ENCODE data around the gene COPG1. TPM values are rescaled to one million over a fixed set of nuclear protein-coding genes. Genes with fewer than 3 reads are reported as not detected.

COPG1 gene
- total and polyA plus RNA-seq, 10 of the 15 experiments (the other 5 are each of a cell fraction or from before 2014, with no cell fraction given), result 54.8 to 143 (median 91.2) TPM

GRCh38 chr3:129266651-129267050, 17.2 kb downstream of the COPG1 start:
- no peak overlapping the region for H2AFZ ChIP-seq (ENCODE audit: control insufficient read depth, low read depth, low read length)
- DNase-seq (ENCODE audit: low read depth, low spot score) (no peak), ATAC-seq (no peak), FAIRE-seq (no peak)
- 98% methylated on average over 4 of the region's 4 CpGs for WGBS (ENCODE audit: insufficient coverage, insufficient replicate concordance, low lambda C conversion rate, missing lambda C conversion rate)
- H3K36me3 ChIP-seq (ENCODE audit: control insufficient read depth in 2 of 2, insufficient read depth in 2 of 2, low read length in 1 of 2), result peaks cover 21 to 56% of the 10 kb centered on the region in 2 experiments
- no TSS peak for BruUV-seq (replicated peaks)
- intact Hi-C loops (cut with micrococcal nuclease; ENCODE audit: unreplicated experiment), result no loop called here
- in situ Hi-C loops (cut with MboI), result no loop called here
- H3K27me3 ChIP-seq (replicated peaks in 1 of 2; ENCODE audit: control insufficient read depth in 2 of 2, insufficient read depth in 2 of 2, low read length in 1 of 2), result no peaks in the 10 kb centered on the region
- no peaks in the 10 kb centered on the region for H3K79me2 ChIP-seq (ENCODE audit: control insufficient read depth, insufficient read depth, low read length)
- peaks cover 3% of the 10 kb centered on the region; the same call in 1 of the 2 replicates for H4K20me1 ChIP-seq (ENCODE audit: control insufficient read depth, insufficient read depth)
- H3K4me1 ChIP-seq (ENCODE audit: control insufficient read depth, insufficient read depth, low read length), result no peaks in the 10 kb centered on the region
- no peak overlapping the region for H3K4me2 ChIP-seq (ENCODE audit: control insufficient read depth, insufficient read depth)
- TF ChIP-seq YY1 (IDR thresholded peaks at IDR 0.05; ENCODE audit: low read depth, low read length) (no peak), SP1 (IDR thresholded peaks at IDR 0.05; ENCODE audit: low read depth, low read length) (no peak), CHD2 (IDR thresholded peaks at IDR 0.05; ENCODE audit: borderline replicate concordance, low read depth, low read length) (no peak), POU2F2 (IDR thresholded peaks at IDR 0.05; ENCODE audit: borderline replicate concordance, low read depth, low read length) (no peak), HDAC2 (IDR thresholded peaks at IDR 0.05) (no peak), TCF12 (IDR thresholded peaks at IDR 0.05; ENCODE audit: low read depth, low read length) (no peak), RB1 (IDR thresholded peaks at IDR 0.05; ENCODE audit: borderline replicate concordance) (no peak), CEBPZ (IDR thresholded peaks at IDR 0.05; ENCODE audit: low read depth, low read length) (no peak), SMARCA5 (IDR thresholded peaks at IDR 0.05) (no peak), SMAD5 (IDR thresholded peaks at IDR 0.05; ENCODE audit: low read depth) (no peak), ZBTB40 (IDR thresholded peaks at IDR 0.05; ENCODE audit: borderline replicate concordance) (no peak), CHD4 (IDR thresholded peaks at IDR 0.05) (no peak), JUNB (IDR thresholded peaks at IDR 0.05) (no peak), RELB (IDR thresholded peaks at IDR 0.05; ENCODE audit: low read depth) (no peak), STAT1 (conservative IDR thresholded peaks at IDR 0.05) (no peak), MYC (IDR thresholded peaks at IDR 0.05; ENCODE audit: insufficient read depth, insufficient read length, insufficient replicate concordance, low read length, severe bottlenecking) (no peak), SUPT20H (IDR thresholded peaks at IDR 0.05; ENCODE audit: borderline replicate concordance, control insufficient read depth, low read depth, low read length) (no peak)
- SMC1A ChIA-PET (ENCODE audit: uncharacterized antibody, unreplicated experiment), result interaction anchor here (0.7 to 1.1 kb wide), 2 partner anchors 20 to 71 kb away, joined by 3 to 5 read pairs; no protein-coding TSS in a partner anchor
- H3K4me3 ChIP-seq, result no peak overlapping the region
- POLR2A ChIA-PET, result interaction anchor here (0.6 to 1.1 kb wide), 4 partner anchors 15 to 112 kb away, joined by 3 to 7 read pairs (median 4); no protein-coding TSS in a partner anchor
- no peak overlapping the region for H3K27ac ChIP-seq (ENCODE audit: control insufficient read depth, insufficient read depth)
- H3K9ac ChIP-seq (ENCODE audit: control insufficient read depth, insufficient read depth, low read length), result no peak overlapping the region
- H3K9me3 ChIP-seq (replicated peaks; ENCODE audit: control insufficient read depth, insufficient read depth, low read length), result no peaks in the 10 kb centered on the region
- RAD21 ChIA-PET (ENCODE audit: unreplicated experiment), result no interaction called here
- CTCF ChIA-PET, result interaction anchor here (0.9 to 1.5 kb wide), 5 partner anchors 17 to 213 kb away, joined by 3 to 6 read pairs (median 3); partner anchors contain the start of gene COPG1
